NCI-H2227 (cell line): ENCODE results near the gene NDUFAF4.
A peak's percentile ranks its signal among the peaks of the same experiment; 100 is the strongest.

Experiments used
- DNase-seq: peaks from one replicate; lab custom pipeline; 2025; ENCODE audit not compliant: unreplicated experiment; lab: John Stamatoyannopoulos, UW

The NDUFAF4 gene

DNA sequence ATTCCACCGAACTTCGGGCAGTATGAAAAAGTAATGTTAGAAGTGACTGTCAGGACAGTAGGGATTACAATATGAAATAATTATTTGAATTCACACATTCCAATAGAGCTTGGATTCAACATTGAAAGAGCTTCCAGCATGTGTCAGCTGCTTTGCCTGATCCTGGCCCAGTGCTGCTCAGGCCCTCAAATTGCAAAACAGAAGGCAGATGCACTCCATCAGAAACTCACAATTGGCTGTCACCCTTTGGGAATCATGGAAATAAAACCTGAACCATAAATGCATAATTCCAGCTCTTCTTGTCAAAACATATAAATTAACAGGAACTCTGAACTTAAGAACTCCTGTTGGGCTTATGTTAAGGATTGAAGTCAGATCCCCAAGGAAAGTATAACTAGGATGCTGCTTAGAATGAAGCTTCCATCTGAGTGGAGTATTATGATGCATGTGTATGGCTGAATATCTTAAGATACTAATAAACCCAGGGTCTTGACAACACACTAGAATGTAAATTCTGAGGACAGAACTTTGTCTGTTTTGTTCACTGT lies 1.8 kb upstream of the NDUFAF4 start:
- no peak for DNase-seq

DNA sequence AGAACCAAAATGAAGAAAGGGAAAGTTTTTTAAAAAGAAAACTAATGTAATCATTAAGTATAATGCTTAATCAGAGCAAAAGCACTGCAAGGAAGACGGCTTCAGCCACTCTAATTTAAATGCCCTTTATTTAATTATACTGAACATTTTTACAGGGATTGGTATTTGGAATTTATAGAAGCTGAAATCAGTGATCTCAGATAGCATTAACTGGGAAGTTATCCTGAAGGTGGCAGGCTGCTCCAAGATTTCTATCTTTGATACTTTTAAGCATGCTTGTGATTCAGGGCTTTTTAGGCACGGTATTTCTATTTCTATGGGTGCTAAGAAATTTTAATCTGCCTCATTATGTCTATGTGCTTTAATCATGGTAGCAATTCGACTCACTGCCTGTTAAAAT lies 1.3 kb upstream of the NDUFAF4 start:
- DNase-seq: peak; percentile 27

DNA sequence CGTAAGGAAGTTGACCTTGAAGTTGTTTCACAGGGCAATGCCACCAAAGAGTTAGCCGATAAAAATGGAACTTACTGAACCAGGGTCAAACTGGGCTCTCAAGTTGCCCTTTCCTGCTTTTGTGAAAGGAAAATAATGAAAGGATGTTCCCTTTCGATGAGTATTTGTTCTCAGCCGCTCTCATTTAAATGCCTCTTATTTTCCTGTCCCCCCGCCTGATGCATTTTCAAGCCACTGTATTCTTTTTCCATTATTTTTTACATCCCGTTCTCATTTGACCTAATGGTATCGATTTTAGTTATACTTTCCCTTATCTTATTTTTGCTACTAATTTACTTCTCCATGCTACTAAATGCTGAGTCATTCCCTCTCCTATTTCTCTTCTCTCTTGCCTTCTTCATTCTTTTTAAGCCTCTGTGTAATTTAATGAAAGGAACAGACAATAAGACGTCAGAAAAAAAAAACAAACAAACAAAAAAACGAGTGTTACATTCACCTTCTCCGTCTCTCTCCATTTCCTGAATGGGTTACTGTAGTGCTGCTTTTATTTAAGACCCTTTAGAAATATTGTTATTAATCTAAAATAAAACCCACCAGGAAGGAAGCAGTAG lies 655 bp upstream of the NDUFAF4 start:
- DNase-seq: no peak

DNA sequence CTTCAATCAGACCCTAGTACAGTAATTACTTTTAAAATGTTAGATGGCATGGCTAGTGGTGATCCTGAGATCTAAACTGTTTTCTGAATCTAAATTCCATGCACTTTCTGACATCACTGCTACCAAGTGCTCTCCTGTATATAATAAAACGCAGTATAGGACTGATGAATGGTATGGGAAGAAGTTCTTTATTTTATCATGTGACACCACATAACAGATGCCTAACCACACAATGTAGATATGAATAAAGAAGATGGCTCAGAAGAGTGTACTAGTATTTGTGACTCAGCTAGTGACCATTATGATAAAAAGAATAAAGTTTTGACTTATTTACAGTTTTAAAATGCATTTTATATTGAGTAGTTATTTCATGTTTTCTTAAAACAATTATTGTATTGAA lies 8.5 kb downstream of the NDUFAF4 start:
- DNase-seq: no peak

DNA sequence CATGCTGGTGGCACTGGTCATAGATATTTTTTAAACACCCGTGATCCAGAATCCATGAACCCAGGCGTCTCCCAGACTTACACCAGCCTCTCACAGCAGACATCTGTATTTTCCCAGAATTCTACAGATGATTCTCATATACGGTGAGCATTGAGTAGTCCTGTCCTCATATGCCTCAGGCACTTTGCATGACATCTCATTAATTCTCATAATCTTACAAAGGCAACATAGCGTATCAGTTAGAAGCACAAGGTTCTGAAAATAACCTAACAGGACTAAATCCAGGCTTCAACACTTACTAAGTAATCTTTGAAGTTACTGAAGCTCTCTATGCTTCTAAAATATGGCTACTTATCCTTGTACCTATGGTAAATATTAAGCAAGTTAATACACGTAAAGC lies 8.9 kb downstream of the NDUFAF4 start:
- DNase-seq: no peak

DNA sequence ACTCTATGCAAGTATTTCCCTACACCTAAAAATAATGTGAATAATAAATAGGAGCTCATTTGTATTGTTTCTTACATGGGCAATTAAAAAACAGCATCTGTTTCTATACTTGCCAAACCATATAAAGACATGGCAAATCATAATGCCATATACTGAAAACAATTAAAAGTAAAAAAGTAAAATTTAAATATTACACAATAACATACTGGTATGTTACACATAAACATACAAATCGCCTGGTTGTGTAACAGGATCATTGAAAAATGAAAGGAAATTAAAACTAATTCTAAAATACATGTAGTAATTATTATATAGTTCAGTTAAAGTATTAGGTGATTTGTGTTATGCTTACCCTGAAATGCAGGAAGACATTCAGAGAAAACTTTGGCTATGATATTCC lies 11.2 kb downstream of the NDUFAF4 start:
- no peak for DNase-seq

DNA sequence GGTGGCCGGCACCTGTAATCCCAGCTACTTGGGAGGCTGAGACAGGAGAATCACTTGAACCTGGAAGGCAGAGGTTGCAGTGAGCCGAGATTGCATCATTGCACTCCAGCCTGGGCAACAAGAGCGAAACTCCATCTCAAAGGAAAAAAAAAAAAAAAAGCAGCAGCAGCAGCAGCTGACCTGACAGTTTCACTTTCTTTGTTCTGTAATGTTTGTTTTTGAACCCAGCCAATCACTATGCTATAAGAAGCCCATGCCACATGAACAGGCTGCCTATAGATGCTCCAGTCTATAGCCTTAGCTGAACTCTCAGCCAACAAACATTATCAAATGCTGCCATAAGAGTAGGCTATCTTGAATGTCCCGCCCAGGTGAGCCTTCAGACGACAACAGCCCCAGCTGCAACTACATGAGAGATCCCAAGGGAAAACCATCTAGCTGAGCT lies 12.5 kb downstream of the NDUFAF4 start:
- peak; percentile 3 for DNase-seq

DNA sequence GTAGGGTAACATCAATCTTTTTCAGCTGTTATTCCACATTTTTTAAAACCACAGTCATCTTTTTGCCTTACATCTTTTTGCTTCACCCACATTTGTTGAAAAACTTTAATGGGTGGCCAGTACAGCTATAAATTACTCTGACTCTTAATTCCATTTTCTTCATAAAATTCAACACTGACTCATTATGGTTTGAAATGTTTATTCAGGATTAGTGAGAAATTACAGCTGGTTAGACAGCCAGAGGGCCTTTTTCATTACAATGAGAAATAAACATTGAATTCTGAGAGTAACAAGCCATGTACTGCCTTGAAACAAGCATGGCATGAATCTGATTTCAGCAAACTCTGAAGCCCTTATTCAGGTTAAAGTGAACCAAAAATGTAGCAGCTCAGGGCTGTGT lies 19.5 kb downstream of the NDUFAF4 start:
- no peak for DNase-seq

DNA sequence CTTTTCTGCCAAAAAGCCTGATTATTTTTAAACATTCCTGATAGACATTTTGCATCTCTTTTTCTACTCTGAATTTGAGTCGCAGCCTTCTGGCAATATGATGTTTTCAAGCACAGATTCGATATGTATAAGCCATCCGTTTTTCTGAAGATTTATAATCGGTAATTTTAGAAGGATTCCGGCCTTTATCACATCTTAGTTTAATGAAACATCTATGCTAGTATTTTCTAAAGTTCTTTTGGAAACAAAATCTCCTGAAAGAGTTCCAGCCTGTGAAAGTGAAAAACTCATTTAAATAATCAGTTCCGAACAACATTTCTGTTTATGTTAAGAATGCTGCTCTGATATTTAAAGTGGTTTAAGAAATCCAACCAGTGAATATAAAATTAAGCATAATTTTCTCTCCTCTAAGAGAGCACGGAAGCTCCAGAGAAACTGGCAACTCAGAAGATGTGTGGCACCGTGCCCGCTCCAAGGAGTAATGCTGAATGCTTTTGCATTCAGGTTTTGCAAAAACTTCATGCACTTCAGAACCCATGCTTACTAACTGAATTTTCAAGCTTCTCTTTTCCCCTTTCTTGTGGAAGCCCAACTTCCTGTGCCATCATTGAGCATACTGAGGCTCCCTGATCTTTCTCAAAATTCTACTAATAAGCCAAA lies 20.7 kb downstream of the NDUFAF4 start:
- no peak for DNase-seq

DNA sequence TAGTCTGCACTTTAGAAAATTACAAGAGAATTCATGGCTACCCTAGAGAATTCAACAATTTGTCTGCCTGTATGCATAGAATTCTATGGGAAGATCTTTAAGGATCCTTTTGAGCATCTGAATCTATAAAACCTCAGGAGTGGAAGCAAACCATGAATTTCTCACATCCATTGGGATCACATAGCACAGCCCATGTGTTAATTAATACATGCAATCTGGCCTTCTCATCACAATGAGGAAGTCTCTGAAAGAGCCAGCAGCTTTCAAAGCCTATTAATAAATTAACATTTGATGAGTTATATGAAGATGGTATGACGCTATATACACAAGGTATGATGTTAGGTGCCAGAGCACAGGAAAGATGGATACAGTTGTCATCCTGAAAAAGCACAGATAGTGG lies 24.7 kb downstream of the NDUFAF4 start:
- DNase-seq: no peak

DNA sequence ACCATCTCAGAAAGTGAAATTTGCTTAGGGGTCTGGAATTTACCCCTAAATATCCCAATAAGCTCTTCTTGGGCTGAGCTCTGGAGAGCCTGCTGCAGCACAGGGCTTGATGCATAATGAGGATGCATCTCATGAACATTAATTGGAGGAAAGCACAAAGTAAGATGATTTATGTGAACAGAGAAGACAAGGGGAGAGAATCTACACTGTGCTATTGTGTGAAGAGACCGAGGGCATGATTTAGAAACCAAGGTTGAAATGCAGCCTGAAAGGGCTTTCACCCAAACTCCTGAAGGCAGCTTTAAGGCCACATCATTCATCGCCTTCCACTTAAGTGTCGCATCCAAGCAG lies 32.7 kb downstream of the NDUFAF4 start:
- no peak for DNase-seq

DNA sequence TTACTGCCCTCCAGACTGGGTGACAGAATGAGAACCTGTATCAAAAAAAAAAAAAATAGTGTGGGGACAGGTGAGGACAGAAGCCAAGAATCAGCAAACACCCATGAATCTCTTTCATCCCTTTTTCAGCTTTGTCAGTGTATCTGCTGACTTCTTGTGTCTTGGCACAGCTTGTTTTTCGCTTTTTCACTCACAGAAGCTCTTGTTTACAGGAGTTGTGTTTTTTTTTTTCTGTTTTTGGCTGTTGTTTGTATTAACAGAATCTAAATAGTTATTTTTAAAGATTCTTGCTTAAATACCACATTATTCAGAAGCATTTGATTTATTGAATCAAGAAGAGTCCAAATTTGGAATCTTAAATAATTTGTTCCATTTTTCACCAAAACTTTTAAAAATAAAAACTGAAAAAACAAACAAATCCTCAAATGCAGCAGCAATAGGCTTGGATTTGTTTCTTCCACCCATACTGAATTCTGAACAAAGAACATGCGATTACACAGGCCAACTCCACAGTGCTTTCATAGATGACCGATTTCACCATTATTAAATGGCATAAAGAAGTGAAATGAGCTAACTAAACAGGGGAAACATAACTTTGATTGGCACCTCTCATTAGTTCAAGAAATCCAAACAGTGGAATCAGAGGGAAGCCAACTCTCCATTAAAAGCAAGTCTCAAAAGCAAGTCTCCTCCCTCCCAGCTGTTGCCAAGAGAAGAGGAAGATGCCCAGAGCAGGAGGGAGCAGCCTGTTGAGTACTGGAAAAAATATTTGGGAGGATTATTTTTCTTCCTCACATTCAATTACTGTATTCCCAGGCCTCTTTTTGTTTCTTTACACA lies 33.3 kb downstream of the NDUFAF4 start:
- DNase-seq: no peak

DNA sequence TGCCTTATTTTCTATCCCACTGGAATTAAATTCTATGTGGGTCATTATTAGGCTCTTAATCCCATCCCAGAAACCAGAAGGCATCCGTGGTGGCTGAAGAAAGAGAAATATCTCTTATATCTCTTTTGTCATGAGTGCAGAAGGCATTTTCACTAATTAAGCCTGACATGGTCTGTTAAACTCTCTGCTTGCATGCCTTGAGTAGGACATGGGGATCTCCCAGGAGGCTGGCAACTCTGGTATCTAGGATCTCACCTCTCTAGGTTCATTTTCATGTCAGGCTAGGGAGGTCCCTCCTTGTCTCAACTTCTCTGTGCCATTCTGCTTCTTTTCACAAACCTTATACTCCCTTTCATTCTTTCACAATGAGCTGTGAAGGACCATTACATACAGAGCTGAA lies 35.1 kb downstream of the NDUFAF4 start:
- DNase-seq: no peak

DNA sequence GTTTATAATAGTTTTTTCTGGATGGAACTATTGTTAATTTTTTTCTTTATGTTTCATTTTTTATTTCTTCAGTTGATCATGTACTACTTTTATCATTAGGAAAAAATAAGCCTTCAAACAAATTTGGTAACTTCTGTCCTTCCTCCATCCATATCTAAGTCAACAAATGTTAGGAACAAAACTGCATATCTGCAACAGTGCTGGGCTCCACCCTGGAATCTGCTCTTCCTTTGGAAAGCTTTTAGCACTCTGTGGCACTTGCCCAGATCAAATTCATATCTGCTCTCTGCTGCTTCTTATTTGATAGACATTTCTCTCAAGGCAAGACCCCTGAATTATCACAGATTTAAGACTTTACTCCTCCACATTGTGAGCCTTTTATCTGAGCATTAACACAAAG lies 36.1 kb downstream of the NDUFAF4 start:
- DNase-seq: no peak

DNA sequence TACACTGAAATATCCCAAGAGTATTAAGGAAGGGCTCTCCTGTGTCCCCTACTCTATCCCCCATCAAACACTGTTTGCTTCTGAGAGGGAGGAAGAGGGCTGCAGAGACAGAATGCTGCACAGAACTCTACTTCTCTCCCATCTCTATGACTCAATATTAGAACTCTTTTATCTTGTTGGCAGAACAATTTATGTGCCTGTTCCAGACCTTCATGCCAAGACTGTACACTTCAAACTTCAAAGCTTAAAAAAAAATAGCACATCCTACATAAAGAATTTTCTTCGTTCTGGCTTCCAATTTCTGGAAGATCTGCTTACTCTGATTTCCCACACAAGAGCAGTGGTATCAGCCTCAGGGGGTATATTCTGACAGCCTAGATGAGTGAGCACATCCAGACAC lies 40.8 kb downstream of the NDUFAF4 start:
- DNase-seq: no peak

DNA sequence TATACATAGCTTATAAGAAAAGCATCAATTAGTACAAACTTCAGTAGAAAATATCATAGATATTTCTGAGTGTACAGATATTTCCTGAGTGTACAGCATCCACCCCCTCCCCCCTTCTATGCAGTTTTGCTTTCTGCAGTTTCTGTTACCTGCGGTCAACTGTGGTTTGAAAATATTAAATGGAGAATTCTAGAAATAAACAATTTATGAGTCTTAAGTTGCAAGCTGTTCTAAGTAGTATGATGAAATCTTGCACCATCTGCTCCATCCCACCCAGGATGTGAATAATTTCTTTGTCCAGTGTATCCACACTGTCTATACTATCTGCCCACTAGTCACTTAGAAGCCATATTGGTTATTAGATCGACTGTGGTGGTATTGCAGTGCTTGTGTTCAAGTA lies 44.6 kb downstream of the NDUFAF4 start:
- DNase-seq: no peak

DNA sequence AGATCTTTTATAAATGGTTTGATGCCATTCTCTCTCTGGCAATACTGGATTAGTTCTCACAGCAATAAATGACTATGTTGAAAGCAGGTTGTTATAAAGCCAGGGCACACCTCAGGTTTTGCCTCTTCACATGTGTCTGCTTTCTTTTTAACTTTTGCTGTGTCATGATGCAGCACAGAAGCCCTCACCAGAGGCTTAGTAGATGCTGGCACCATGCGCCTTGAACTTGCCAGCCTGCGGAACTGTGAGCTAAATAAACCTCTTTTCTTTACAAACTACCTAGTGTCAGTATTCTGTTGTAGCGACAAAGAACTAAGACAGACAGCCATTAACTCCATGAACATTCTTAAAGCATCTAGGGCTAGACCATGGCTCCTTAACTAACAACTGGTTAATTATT lies 45.1 kb downstream of the NDUFAF4 start:
- no peak for DNase-seq

DNA sequence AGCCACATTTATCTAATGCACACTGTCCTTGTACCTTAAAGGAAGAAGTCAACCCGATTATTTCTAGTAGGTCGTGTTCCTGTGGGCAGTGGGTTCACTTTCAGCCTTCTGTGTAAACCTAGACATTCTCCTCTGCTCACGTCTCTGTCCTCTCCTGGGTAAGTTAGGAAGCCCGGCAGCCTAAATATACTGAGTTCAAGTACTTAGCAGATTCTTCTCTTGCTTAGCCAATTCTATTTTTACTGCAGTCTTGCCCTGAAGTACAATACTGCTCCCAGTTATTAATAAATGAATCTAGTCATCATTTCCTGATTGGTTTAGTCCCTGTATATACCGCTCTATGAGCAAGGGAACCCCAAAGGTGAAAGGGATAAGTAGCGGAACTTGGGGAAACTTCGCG lies 45.8 kb downstream of the NDUFAF4 start:
- no peak for DNase-seq

DNA sequence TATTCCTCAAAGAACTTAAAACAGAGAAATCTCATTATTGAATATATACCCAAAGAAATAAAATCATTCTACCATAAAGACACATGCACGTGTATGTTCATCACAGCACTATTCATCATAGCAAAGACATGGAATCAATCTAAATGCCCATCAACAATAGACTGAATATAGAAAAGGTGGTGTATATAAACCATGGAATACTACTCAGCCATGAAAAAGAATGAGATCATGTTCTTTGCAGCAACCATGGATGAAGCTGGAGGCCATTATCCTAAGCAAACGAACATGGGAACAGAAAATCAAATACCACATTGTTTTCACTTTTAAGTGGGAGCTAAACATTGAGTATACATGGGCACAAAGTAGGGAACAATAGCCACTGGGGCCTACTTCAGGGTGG lies 48.1 kb downstream of the NDUFAF4 start:
- DNase-seq: no peak

DNA sequence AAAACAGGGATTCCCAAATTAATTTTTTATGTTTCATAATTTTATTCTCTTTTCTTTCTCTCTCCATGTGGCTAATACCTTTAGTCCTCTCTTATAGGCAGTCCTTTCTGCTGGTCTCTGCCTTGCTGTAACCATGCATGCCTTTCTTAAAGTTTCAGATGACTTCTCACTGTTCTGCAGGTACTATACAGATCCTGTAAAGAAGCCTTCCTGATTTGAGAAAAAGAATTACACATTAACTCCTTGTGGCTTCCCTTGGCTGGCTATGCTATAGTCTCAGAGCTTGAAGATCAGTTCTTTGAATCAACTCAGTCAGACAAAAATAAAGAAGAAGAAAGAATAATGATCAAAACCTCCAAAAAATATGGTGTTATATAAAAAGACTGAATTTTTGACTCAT lies 53.2 kb downstream of the NDUFAF4 start:
- DNase-seq: no peak

DNA sequence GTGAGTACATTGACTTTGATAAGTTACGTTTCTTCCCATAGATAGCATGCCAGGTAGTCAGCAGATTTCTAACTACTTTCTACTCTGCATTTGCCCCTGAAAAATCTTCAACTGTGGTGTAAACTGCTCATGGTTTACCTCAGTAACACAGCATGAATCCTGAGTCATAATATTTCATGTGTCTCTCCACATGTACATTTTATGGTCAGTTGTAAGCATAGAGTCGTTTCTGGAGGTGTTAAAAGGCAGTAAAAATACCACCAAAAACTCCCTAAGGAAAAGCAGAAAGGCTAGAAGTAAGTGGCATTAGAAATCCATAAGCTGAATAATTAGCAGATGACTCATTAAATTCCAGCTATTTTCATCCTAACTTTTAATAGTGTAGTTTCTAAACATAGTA lies 56.3 kb downstream of the NDUFAF4 start:
- DNase-seq: no peak
